Peyer's patch (tissue), 4 donors: ENCODE measurements around the gene DDX41.
"Not testable (repeated sequence)": the region's sequence is repeated elsewhere in the genome, so short reads cannot be mapped to it uniquely, and the experiment has no call there.

ENCODE experiments used
- POLR2A ChIP-seq, 2 donors: fragments of 450-650 bp; IDR thresholded peaks; one replicate each; pipeline ENCODE4 v1.5.1; 2017; ENCODE audit warnings: antibody characterized with exemption in 2 of 2, mild to moderate bottlenecking in 2 of 2, moderate library complexity in 2 of 2
- TF ChIP-seq, protein P1 (sequence below), 6 experiments: fragments of 450-650 bp in 4 of 6; fragments of 200-600 bp in 2 of 6; sonication (generic) in 1 of 6; IDR thresholded peaks; one replicate each; pipeline ENCODE4 v1.5.1; 2017 to 2019; ENCODE audit warnings: antibody characterized with exemption in 6 of 6, mild to moderate bottlenecking in 3 of 6, moderate library complexity in 1 of 6

- TF ChIP-seq, protein P1, sequence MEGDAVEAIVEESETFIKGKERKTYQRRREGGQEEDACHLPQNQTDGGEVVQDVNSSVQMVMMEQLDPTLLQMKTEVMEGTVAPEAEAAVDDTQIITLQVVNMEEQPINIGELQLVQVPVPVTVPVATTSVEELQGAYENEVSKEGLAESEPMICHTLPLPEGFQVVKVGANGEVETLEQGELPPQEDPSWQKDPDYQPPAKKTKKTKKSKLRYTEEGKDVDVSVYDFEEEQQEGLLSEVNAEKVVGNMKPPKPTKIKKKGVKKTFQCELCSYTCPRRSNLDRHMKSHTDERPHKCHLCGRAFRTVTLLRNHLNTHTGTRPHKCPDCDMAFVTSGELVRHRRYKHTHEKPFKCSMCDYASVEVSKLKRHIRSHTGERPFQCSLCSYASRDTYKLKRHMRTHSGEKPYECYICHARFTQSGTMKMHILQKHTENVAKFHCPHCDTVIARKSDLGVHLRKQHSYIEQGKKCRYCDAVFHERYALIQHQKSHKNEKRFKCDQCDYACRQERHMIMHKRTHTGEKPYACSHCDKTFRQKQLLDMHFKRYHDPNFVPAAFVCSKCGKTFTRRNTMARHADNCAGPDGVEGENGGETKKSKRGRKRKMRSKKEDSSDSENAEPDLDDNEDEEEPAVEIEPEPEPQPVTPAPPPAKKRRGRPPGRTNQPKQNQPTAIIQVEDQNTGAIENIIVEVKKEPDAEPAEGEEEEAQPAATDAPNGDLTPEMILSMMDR (IDR thresholded peaks at IDR 0.05): not testable (repeated sequence)
- TF ChIP-seq POLR2A (IDR thresholded peaks at IDR 0.05): not testable (repeated sequence)
These were observed 42.7 kb upstream of the DDX41 start for GRCh38 chr5:177559446-177559941.
